GM19468 (cell line): Measurements from ENCODE around the gene C17orf107.
A peak's percentile ranks its signal among the peaks of the same experiment; 100 is the strongest.

Source experiments
- ATAC-seq: cut with Tn5 transposase; IDR thresholded peaks from one replicate; pipeline ENCODE4 v1.9.1; 2021; ENCODE audit warnings: mild to moderate bottlenecking, moderate library complexity, moderate number of reproducible peaks; ENCODE audit not compliant: unreplicated experiment; ENCODE audit errors: extremely low read depth

The C17orf107 gene

GRCh38 chr17:4932756-4933155, 33.4 kb downstream of the C17orf107 start:
- no peak for ATAC-seq

GRCh38 chr17:4933646-4934045, 34.3 kb downstream of the C17orf107 start:
- ATAC-seq: no peak

- ATAC-seq: no peak
Observed at GRCh38 chr17:4934173-4934979, 35.0 kb downstream of the C17orf107 start.

- ATAC-seq: no peak
Observed at GRCh38 chr17:4935650-4936049, 36.3 kb downstream of the C17orf107 start.

GRCh38 chr17:4936436-4936835, 37.1 kb downstream of the C17orf107 start:
- no peak for ATAC-seq

- ATAC-seq: no peak
Observed at GRCh38 chr17:4937553-4937952, 38.2 kb downstream of the C17orf107 start.

- no peak for ATAC-seq
Observed at GRCh38 chr17:4938069-4938491, 38.7 kb downstream of the C17orf107 start.

GRCh38 chr17:4938688-4939545, 39.6 kb downstream of the C17orf107 start:
- no peak for ATAC-seq

- ATAC-seq: no peak
Observed at GRCh38 chr17:4939546-4939795, 40.1 kb downstream of the C17orf107 start.

GRCh38 chr17:4939796-4940554, 40.6 kb downstream of the C17orf107 start, which contains the start of the genes RNF167 and SLC25A11:
TSS of gene RNF167 (plus strand) at chr17:4940268. CDS start at chr17:4940910, 642 bp downstream.
TSS of gene SLC25A11 (minus strand) at chr17:4940046. CDS start at chr17:4939910, 136 bp downstream.
- peak; percentile 75 for ATAC-seq

GRCh38 chr17:4940555-4941318, 41.4 kb downstream of the C17orf107 start:
- no peak for ATAC-seq

GRCh38 chr17:4941319-4941610, 41.9 kb downstream of the C17orf107 start:
- ATAC-seq: no peak

- no peak for ATAC-seq
Observed at GRCh38 chr17:4942760-4943508, 43.6 kb downstream of the C17orf107 start.

GRCh38 chr17:4944163-4944553, 44.8 kb downstream of the C17orf107 start:
- ATAC-seq: no peak

- ATAC-seq: no peak
Observed at GRCh38 chr17:4944554-4945175, 45.3 kb downstream of the C17orf107 start.

GRCh38 chr17:4945176-4945943, 46.0 kb downstream of the C17orf107 start:
- no peak for ATAC-seq

- ATAC-seq: no peak
Observed at GRCh38 chr17:4945944-4946280, 46.6 kb downstream of the C17orf107 start.

GRCh38 chr17:4946312-4946976, 47.1 kb downstream of the C17orf107 start:
- no peak for ATAC-seq
